Memory B cell (primary cell): ENCODE measurements around the gene HIVEP3.

Experiments used
- ATAC-seq: fragments of 150-1000 bp; cut with Tn5 transposase; 2 replicates; pipeline ENCODE4 v1.10.0; 2021; ENCODE audit warnings: low read depth, mild to moderate bottlenecking, moderate library complexity
- DNase-seq, 2 donors: peaks; one replicate each; pipeline ENCODE4 v3.0.0; 2022; ENCODE audit warnings: low spot score in 2 of 2
- H3K27ac Mint-ChIP-seq: one replicate; pipeline ENCODE4 v1.8.0; 2022; ENCODE audit warnings: mild to moderate bottlenecking, moderate library complexity, mixed read lengths
- H3K27me3 Mint-ChIP-seq: one replicate; pipeline ENCODE4 v1.8.0; 2022; ENCODE audit warnings: mixed read lengths
- H3K36me3 Mint-ChIP-seq: one replicate; pipeline ENCODE4 v1.8.0; 2022; ENCODE audit warnings: mild to moderate bottlenecking, mixed read lengths
- H3K4me1 Mint-ChIP-seq: one replicate; pipeline ENCODE4 v1.8.0; 2022; ENCODE audit warnings: mixed read lengths
- H3K4me3 Mint-ChIP-seq: one replicate; pipeline ENCODE4 v1.8.0; 2022; ENCODE audit warnings: mild to moderate bottlenecking, moderate library complexity, mixed read lengths
- H3K9me3 Mint-ChIP-seq: one replicate; pipeline ENCODE4 v1.8.0; 2022; ENCODE audit warnings: mixed read lengths

HIVEP3 gene

GRCh38 chr1:41790351-41790750 is 128.4 kb downstream of the HIVEP3 start:
- Mint-ChIP-seq H3K36me3 (no peaks in the 10 kb centered on the region), H3K27me3 (no peaks in the 10 kb centered on the region), H3K27ac (no peak overlapping the region), H3K9me3 (no peaks in the 10 kb centered on the region), H3K4me3 (no peak overlapping the region), H3K4me1 (peaks cover 31% of the 10 kb centered on the region)
- no peak for ATAC-seq
- DNase-seq = no peak

GRCh38 chr1:41789661-41790330 is 128.9 kb downstream of the HIVEP3 start:
- Mint-ChIP-seq H3K36me3 (no peaks in the 10 kb centered on the region), H3K27ac (no peak overlapping the region), H3K4me3 (no peak overlapping the region), H3K9me3 (no peaks in the 10 kb centered on the region), H3K4me1 (peaks cover 35% of the 10 kb centered on the region), H3K27me3 (no peaks in the 10 kb centered on the region)
- ATAC-seq (no peak), DNase-seq (no peak)

GRCh38 chr1:41788427-41788826 is 130.3 kb downstream of the HIVEP3 start:
- no peak for DNase-seq
- Mint-ChIP-seq H3K27ac (no peak overlapping the region), H3K9me3 (no peaks in the 10 kb centered on the region), H3K4me3 (no peak overlapping the region), H3K36me3 (no peaks in the 10 kb centered on the region), H3K4me1 (peaks cover 31% of the 10 kb centered on the region), H3K27me3 (no peaks in the 10 kb centered on the region)
- no peak for ATAC-seq

- Mint-ChIP-seq H3K27me3 (no peaks in the 10 kb centered on the region), H3K4me1 (peaks cover 14% of the 10 kb centered on the region), H3K36me3 (no peaks in the 10 kb centered on the region), H3K27ac (no peak overlapping the region), H3K4me3 (no peak overlapping the region), H3K9me3 (no peaks in the 10 kb centered on the region)
- DNase-seq (no peak), ATAC-seq (no peak)
Measured at GRCh38 chr1:41784531-41785274, 134.0 kb downstream of the HIVEP3 start.

GRCh38 chr1:41783189-41783639 is 135.5 kb downstream of the HIVEP3 start:
- H3K27ac Mint-ChIP-seq = no peak overlapping the region
- H3K4me3 Mint-ChIP-seq = no peak overlapping the region
- ATAC-seq = no peak
- no peaks in the 10 kb centered on the region for H3K27me3 Mint-ChIP-seq
- peaks cover 13% of the 10 kb centered on the region for H3K4me1 Mint-ChIP-seq
- no peaks in the 10 kb centered on the region for H3K9me3 Mint-ChIP-seq
- H3K36me3 Mint-ChIP-seq = no peaks in the 10 kb centered on the region
- DNase-seq = no peak

GRCh38 chr1:41780916-41781315 is 137.8 kb downstream of the HIVEP3 start:
- peaks cover 13% of the 10 kb centered on the region for H3K4me1 Mint-ChIP-seq
- no peak overlapping the region for H3K4me3 Mint-ChIP-seq
- H3K27me3 Mint-ChIP-seq = no peaks in the 10 kb centered on the region
- ATAC-seq (no peak), DNase-seq (no peak)
- no peaks in the 10 kb centered on the region for H3K36me3 Mint-ChIP-seq
- H3K9me3 Mint-ChIP-seq = no peaks in the 10 kb centered on the region
- no peak overlapping the region for H3K27ac Mint-ChIP-seq

- H3K36me3 Mint-ChIP-seq = no peaks in the 10 kb centered on the region
- H3K4me1 Mint-ChIP-seq = peaks cover 13% of the 10 kb centered on the region
- no peaks in the 10 kb centered on the region for H3K9me3 Mint-ChIP-seq
- no peak for DNase-seq
- H3K27me3 Mint-ChIP-seq = no peaks in the 10 kb centered on the region
- no peak overlapping the region for H3K4me3 Mint-ChIP-seq
- no peak for ATAC-seq
- H3K27ac Mint-ChIP-seq = no peak overlapping the region
Measured at GRCh38 chr1:41780322-41780721, 138.4 kb downstream of the HIVEP3 start.

- H3K9me3 Mint-ChIP-seq = no peaks in the 10 kb centered on the region
- DNase-seq = no peak
- no peak for ATAC-seq
Measured at GRCh38 chr1:41779360-41779759, 139.4 kb downstream of the HIVEP3 start.

GRCh38 chr1:41777695-41778094 is 141.0 kb downstream of the HIVEP3 start:
- Mint-ChIP-seq H3K9me3 (no peaks in the 10 kb centered on the region), H3K4me3 (no peak overlapping the region), H3K36me3 (no peaks in the 10 kb centered on the region), H3K27me3 (no peaks in the 10 kb centered on the region), H3K27ac (no peak overlapping the region), H3K4me1 (peaks cover 9% of the 10 kb centered on the region)
- DNase-seq (no peak), ATAC-seq (no peak)

More at GRCh38 chr1:41779360-41779759, 139.4 kb downstream of the HIVEP3 start:
- H3K27ac Mint-ChIP-seq = no peak overlapping the region
- no peak overlapping the region for H3K4me3 Mint-ChIP-seq
- peaks cover 9% of the 10 kb centered on the region for H3K4me1 Mint-ChIP-seq
- H3K36me3 Mint-ChIP-seq = no peaks in the 10 kb centered on the region
- no peaks in the 10 kb centered on the region for H3K27me3 Mint-ChIP-seq

GRCh38 chr1:41776891-41777441 is 141.8 kb downstream of the HIVEP3 start:
- DNase-seq (no peak), ATAC-seq (no peak)
- H3K36me3 Mint-ChIP-seq = no peaks in the 10 kb centered on the region
- H3K27ac Mint-ChIP-seq = no peak overlapping the region
- no peaks in the 10 kb centered on the region for H3K9me3 Mint-ChIP-seq
- no peak overlapping the region for H3K4me3 Mint-ChIP-seq
- H3K27me3 Mint-ChIP-seq = no peaks in the 10 kb centered on the region
- peaks cover 9% of the 10 kb centered on the region for H3K4me1 Mint-ChIP-seq

- no peaks in the 10 kb centered on the region for H3K9me3 Mint-ChIP-seq
- no peak for ATAC-seq
- DNase-seq = no peak
- H3K36me3 Mint-ChIP-seq = no peaks in the 10 kb centered on the region
- H3K27ac Mint-ChIP-seq = no peak overlapping the region
- no peaks in the 10 kb centered on the region for H3K27me3 Mint-ChIP-seq
- peaks cover 6% of the 10 kb centered on the region for H3K4me1 Mint-ChIP-seq
- H3K4me3 Mint-ChIP-seq = no peak overlapping the region
Measured at GRCh38 chr1:41775956-41776585, 142.7 kb downstream of the HIVEP3 start.

- Mint-ChIP-seq H3K27me3 (no peaks in the 10 kb centered on the region), H3K27ac (no peak overlapping the region), H3K36me3 (no peaks in the 10 kb centered on the region), H3K9me3 (no peaks in the 10 kb centered on the region), H3K4me1 (peaks cover 6% of the 10 kb centered on the region), H3K4me3 (no peak overlapping the region)
- DNase-seq = no peak
- ATAC-seq = no peak
Measured at GRCh38 chr1:41774471-41774990, 144.2 kb downstream of the HIVEP3 start.

GRCh38 chr1:41773842-41774241 is 144.9 kb downstream of the HIVEP3 start:
- peaks cover 9% of the 10 kb centered on the region for H3K4me1 Mint-ChIP-seq
- no peaks in the 10 kb centered on the region for H3K9me3 Mint-ChIP-seq
- no peak overlapping the region for H3K4me3 Mint-ChIP-seq
- H3K27me3 Mint-ChIP-seq = no peaks in the 10 kb centered on the region
- H3K27ac Mint-ChIP-seq = no peak overlapping the region
- H3K36me3 Mint-ChIP-seq = no peaks in the 10 kb centered on the region
- DNase-seq = no peak
- ATAC-seq = no peak

GRCh38 chr1:41773144-41773591 is 145.6 kb downstream of the HIVEP3 start:
- no peaks in the 10 kb centered on the region for H3K36me3 Mint-ChIP-seq
- ATAC-seq (no peak), DNase-seq (no peak)
- no peaks in the 10 kb centered on the region for H3K27me3 Mint-ChIP-seq
- H3K4me3 Mint-ChIP-seq = no peak overlapping the region
- H3K27ac Mint-ChIP-seq = no peak overlapping the region
- H3K4me1 Mint-ChIP-seq = peaks cover 9% of the 10 kb centered on the region
- H3K9me3 Mint-ChIP-seq = no peaks in the 10 kb centered on the region
